Activated CD8-positive, alpha-beta T cell treated with anti-CD3 and anti-CD28 coated beads, Interleukin-2, amount 10 ng/mL, durations not matched to agents 7 days and 5 days (primary cell): ENCODE measurements around the gene CCDC28A. TPM values are rescaled to one million over a fixed set of nuclear protein-coding genes. Genes with fewer than 3 reads are reported as not detected.

Source experiments
- ATAC-seq: fragments of 150-1000 bp; cut with Tn5 transposase; one replicate; pipeline ENCODE4 v1.10.0; 2021; ENCODE audit warnings: moderate library complexity
- CTCF ChIA-PET: fragments of 350-600 bp; sonication (Branson Sonifier 250); formaldehyde crosslinking; loops from one replicate; lab custom pipeline; 2021; ENCODE audit warnings: antibody characterized with exemption; lab: Charles Lee
- POLR2A ChIA-PET: fragments of 350-600 bp; sonication (Branson Sonifier 250); formaldehyde crosslinking; loops from one replicate; lab custom pipeline; 2021; ENCODE audit warnings: antibody characterized with exemption; lab: Charles Lee
- DNase-seq: peaks from one replicate; pipeline ENCODE4 v3.0.0-alpha.2; 2020
- H3K27ac Mint-ChIP-seq: one replicate; pipeline ENCODE4 v1.8.0; 2021; ENCODE audit warnings: mild to moderate bottlenecking, mixed read lengths
- H3K27me3 Mint-ChIP-seq: one replicate; pipeline ENCODE4 v1.8.0; 2021; ENCODE audit warnings: low read depth, mixed read lengths
- H3K36me3 Mint-ChIP-seq: one replicate; pipeline ENCODE4 v1.8.0; 2021; ENCODE audit warnings: low read depth, mixed read lengths
- H3K4me1 Mint-ChIP-seq: one replicate; pipeline ENCODE4 v1.8.0; 2021; ENCODE audit warnings: low read depth, mixed read lengths
- H3K4me3 Mint-ChIP-seq: one replicate; pipeline ENCODE4 v1.8.0; 2021; ENCODE audit warnings: mild to moderate bottlenecking, mixed read lengths
- H3K9me3 Mint-ChIP-seq: one replicate; pipeline ENCODE4 v1.8.0; 2022; ENCODE audit warnings: mixed read lengths; ENCODE audit not compliant: insufficient read depth
- total RNA-seq, 2 experiments: library from RNA; stranded (reverse); gene quantifications; one replicate each; pipeline ENCODE4 v1.2.3, GENCODE V29; 2021

Gene CCDC28A
- total RNA-seq, 2 experiments from 2014 or later, result 17.4 to 19.2 TPM

DNA sequence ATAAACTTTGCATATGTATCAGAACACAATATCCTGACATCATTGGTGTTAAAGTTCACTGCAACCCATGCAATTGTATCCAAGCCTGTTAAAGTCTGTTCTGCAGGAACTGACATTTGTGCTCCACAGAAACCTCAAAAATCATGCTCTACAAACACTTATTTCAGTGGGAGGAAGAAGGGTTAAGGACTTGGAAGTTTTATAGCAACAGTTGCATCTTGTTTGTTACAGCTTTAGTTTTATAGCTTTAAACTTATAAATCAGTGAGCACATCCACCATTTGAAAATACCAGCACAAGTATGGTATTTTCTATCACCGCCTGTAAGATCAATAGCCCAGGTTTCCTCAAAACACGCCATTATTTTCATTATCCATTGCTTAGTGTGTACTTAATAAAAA lies 23.2 kb downstream of the CCDC28A start:
- Mint-ChIP-seq H3K27me3 (peaks cover 16% of the 10 kb centered on the region), H3K9me3 (no peaks in the 10 kb centered on the region), H3K27ac (no peak overlapping the region), H3K36me3 (peaks cover under 1% of the 10 kb centered on the region), H3K4me3 (no peak overlapping the region), H3K4me1 (no peaks in the 10 kb centered on the region)
- POLR2A ChIA-PET, result no interaction called here
- ATAC-seq, result no peak
- CTCF ChIA-PET, result interaction anchor here (2.2 kb wide), 1 partner anchor 19 kb away, joined by 7 read pairs; no protein-coding TSS in a partner anchor
- no peak for DNase-seq

DNA sequence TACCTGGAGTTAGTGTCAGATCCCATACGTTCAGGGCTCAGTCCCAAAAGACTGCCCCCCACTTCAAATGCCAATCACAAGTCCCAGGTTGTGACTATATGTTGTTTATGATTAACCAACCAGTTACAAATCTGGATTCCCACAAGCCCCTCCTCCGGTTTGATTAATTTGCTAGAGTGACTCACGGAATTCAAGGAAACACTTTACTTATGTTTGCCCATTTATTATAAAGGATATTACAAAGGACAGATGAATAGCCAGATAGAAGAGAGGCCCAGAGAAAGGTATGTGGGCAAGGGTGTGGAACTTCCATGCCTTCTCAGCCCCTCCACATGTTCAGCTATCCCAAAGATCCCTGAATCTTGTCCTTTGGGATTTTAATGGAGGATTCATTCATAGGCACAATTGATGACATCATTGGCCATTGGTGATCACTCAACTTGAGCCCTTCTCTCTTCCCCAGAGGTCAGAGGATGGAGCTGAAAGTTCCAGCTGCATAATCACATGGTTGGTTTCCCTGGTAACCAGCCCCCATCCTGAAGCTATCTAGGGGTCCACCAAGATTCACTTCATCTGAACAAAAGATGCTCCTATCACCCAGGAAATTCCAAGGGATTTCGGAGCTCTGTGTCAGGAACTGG lies 24.4 kb downstream of the CCDC28A start:
- H3K9me3 Mint-ChIP-seq, result no peaks in the 10 kb centered on the region
- H3K4me1 Mint-ChIP-seq, result no peaks in the 10 kb centered on the region
- no peak overlapping the region for H3K27ac Mint-ChIP-seq
- ChIA-PET CTCF (no interaction called here), POLR2A (no interaction called here)
- H3K4me3 Mint-ChIP-seq, result no peak overlapping the region
- DNase-seq (no peak), ATAC-seq (no peak)
- no peaks in the 10 kb centered on the region for H3K36me3 Mint-ChIP-seq
- H3K27me3 Mint-ChIP-seq, result peaks cover 16% of the 10 kb centered on the region

DNA sequence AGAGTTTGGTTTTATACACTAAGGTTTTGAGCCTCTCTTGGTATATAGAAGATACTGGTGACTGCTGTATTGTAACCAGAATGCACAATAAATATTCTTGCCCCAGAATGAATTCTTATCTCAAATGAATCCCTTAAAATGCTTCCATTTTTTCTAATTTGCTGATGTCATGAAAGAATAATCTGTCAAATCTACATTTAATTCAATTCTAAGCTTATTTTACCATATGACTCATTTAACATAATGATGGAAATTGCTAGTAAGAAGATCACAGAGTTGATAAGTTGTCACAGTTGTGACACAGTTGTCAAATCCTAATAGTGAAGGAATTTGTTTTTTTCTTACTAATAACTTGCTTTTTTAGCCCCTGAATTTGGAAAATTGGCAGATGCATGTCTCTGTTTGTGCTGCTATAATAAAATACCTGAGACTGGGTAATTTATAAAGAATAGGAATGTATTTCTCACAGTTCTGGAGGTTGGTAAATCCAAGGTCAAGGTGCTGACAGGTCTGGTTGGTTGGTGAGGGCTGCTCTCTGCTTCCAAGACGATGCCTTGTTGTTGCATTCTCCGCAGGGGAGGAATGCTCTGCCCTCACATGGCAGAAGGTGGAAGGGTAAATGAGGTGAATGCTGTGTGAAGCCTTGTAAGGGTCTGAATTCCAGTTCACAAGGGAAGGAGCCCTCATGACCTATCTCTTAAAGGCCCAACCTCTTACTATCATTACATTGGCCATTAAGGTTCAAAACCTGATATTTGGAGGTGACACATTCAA lies 27.0 kb downstream of the CCDC28A start:
- Mint-ChIP-seq H3K27me3 (peaks cover 17% of the 10 kb centered on the region), H3K36me3 (no peaks in the 10 kb centered on the region), H3K9me3 (no peaks in the 10 kb centered on the region), H3K4me1 (no peaks in the 10 kb centered on the region), H3K27ac (no peak overlapping the region), H3K4me3 (no peak overlapping the region)
- ChIA-PET CTCF (interaction anchor here (0.9 to 1.3 kb wide), 2 partner anchors 15 to 564 kb away, joined by 3 read pairs; no protein-coding TSS in a partner anchor), POLR2A (no interaction called here)
- no peak for ATAC-seq
- no peak for DNase-seq

DNA sequence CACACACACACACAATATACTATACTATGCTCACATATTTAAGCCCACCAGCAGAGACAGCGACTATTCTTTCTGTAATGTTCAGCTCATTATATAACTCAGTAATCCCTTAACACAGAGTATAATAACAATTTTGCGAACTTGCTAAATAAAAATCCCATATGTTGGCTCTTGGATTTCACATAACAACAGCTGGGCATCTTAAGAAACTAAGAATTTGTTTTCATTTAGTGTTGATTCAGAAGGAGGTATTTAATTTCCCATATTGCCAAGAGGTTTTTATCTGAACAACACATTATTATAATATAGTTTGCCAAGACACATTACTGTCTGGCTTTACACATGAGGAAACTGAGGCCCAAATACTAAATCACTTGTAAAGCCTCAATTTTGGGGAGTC lies 29.8 kb downstream of the CCDC28A start:
- Mint-ChIP-seq H3K4me1 (no peaks in the 10 kb centered on the region), H3K4me3 (no peak overlapping the region), H3K27me3 (peaks cover 6% of the 10 kb centered on the region), H3K9me3 (no peaks in the 10 kb centered on the region), H3K36me3 (no peaks in the 10 kb centered on the region), H3K27ac (no peak overlapping the region)
- CTCF ChIA-PET, result interaction anchor here (1.3 kb wide), 1 partner anchor 13 kb away, joined by 4 read pairs; no protein-coding TSS in a partner anchor
- POLR2A ChIA-PET, result no interaction called here
- DNase-seq (no peak), ATAC-seq (no peak)

DNA sequence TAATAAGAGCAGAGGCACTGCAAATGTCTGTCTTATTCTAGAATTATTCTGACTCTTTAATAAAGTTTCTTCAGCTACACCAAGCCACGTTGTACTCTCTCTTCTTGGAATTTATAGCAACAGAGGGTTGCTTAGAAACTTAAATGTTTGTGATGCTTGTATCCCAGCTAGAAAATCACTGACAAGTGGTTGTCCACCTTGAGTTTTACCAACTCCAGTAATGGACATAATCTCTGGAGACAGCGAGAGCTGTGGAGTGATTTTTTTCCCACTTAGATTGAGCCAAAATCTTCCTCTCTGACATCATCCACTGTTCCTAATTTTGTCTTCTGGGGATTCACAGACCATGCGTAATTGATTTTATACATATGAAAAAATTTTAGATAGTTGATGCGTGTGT lies 30.3 kb downstream of the CCDC28A start:
- H3K9me3 Mint-ChIP-seq, result no peaks in the 10 kb centered on the region
- ATAC-seq (no peak), DNase-seq (no peak)
- no peak overlapping the region for H3K27ac Mint-ChIP-seq
- ChIA-PET CTCF (interaction anchor here (1.3 kb wide), 1 partner anchor 12 kb away, joined by 4 read pairs; no protein-coding TSS in a partner anchor), POLR2A (no interaction called here)
- H3K36me3 Mint-ChIP-seq, result no peaks in the 10 kb centered on the region
- no peak overlapping the region for H3K4me3 Mint-ChIP-seq
- peaks cover 6% of the 10 kb centered on the region for H3K27me3 Mint-ChIP-seq
- no peaks in the 10 kb centered on the region for H3K4me1 Mint-ChIP-seq

DNA sequence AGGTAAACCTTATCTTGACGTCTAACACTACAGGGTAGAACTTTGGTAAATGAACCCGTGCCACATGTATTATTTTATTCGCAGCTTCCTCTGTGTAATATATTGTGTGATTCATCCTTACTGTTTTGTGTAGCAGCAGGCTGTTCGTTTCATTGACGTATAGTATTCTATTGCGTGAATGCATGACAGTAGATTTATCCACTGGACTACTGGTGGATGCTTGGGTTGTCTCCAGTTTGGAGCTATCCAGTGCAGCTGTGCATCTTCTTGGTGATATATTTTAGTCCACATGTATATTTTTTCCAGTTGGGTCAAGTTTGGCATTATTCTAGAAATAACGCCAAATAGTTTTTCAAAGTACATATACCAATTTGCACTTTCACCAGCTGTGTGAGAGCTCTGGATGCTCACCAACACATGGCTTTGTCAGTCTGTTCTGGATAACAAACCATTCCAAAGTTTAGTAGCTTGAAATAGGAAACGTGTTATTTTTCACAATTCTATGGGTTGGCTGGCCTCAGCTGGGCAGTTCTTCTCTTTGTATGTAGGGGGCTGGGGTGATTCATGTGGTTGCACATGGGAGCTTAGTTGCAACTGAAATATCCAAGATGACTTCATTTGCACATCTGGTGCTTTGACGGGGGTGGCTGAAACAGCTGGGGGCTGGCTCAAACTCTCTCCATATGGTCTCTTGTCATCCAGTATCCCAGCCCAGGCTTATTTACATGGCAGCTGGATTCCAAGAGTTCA lies 31.6 kb downstream of the CCDC28A start:
- H3K4me3 Mint-ChIP-seq, result no peak overlapping the region
- no peaks in the 10 kb centered on the region for H3K36me3 Mint-ChIP-seq
- ATAC-seq, result no peak
- H3K4me1 Mint-ChIP-seq, result no peaks in the 10 kb centered on the region
- H3K9me3 Mint-ChIP-seq, result no peaks in the 10 kb centered on the region
- DNase-seq, result no peak
- no peak overlapping the region for H3K27ac Mint-ChIP-seq
- peaks cover 6% of the 10 kb centered on the region for H3K27me3 Mint-ChIP-seq
- CTCF ChIA-PET, result interaction anchor here (0.8 to 1.1 kb wide), 2 partner anchors 11 to 416 kb away, joined by 3 to 5 read pairs; no protein-coding TSS in a partner anchor
- POLR2A ChIA-PET, result no interaction called here

DNA sequence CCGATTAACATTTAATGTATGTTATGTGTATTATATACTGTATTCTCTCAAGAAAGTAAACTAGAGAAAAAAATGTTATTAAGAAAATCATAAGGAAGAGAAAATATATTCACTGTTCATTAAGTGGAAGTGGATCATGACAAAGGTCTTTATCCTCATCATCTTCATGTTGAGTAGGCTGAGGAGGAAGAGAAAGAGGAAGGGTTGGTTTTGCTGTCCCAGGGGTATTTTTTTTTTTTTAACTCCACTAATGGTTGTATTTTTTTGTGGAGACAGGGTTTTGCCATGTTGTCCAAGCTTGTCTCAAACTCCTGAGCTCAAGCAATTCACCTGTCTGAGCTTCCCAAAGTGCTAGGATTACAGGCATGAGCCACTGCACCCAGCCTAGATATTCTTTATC lies 33.3 kb downstream of the CCDC28A start:
- Mint-ChIP-seq H3K27ac (no peak overlapping the region), H3K9me3 (no peaks in the 10 kb centered on the region), H3K36me3 (no peaks in the 10 kb centered on the region), H3K4me3 (no peak overlapping the region), H3K4me1 (peaks cover 3% of the 10 kb centered on the region), H3K27me3 (peaks cover 6% of the 10 kb centered on the region)
- DNase-seq (no peak), ATAC-seq (no peak)
- POLR2A ChIA-PET, result no interaction called here
- CTCF ChIA-PET, result no interaction called here

DNA sequence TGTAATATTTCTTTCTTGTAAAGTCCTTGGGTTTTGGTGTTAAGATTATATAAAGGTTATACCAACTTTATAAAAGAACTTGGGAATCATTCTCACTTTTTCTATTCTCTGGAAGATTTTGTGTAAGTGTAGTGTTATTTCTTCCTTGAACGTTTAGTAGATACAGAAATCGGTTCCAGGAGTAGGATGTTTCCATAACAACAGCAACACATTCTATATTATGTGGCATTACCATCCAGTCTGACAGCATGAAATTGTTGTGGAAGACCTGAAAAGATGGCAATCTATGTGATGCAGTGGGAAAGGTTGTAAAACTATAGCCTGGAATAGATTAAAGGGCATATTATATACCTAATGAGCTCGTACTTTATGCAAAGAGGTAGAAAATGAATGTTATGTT lies 36.1 kb downstream of the CCDC28A start:
- Mint-ChIP-seq H3K9me3 (no peaks in the 10 kb centered on the region), H3K27me3 (peaks cover 6% of the 10 kb centered on the region), H3K36me3 (no peaks in the 10 kb centered on the region), H3K4me1 (peaks cover 3% of the 10 kb centered on the region), H3K4me3 (no peak overlapping the region), H3K27ac (no peak overlapping the region)
- CTCF ChIA-PET, result no interaction called here
- ATAC-seq (no peak), DNase-seq (no peak)
- POLR2A ChIA-PET, result no interaction called here

DNA sequence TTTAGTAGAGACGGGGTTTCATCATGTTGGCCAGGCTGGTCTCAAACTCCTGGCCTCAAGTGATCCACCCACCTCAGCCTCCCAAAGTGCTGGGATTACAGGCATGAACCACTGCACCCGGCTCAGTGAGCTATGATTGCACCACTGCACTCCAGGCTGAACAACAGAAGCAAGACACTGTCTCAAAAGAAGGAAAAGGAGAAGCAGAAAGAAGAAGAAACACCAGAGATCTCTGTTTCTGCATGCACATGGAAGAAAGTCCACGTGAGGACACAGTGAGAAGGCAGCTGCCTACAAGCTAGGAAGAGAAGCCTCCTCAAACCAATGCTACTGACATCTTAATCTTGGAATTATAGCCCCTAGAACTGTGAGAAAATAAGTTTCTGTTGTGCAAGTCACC lies 38.3 kb downstream of the CCDC28A start:
- Mint-ChIP-seq H3K9me3 (no peaks in the 10 kb centered on the region), H3K4me3 (no peak overlapping the region), H3K4me1 (peaks cover 8% of the 10 kb centered on the region), H3K27me3 (peaks cover 3% of the 10 kb centered on the region), H3K36me3 (no peaks in the 10 kb centered on the region), H3K27ac (no peak overlapping the region)
- ChIA-PET POLR2A (no interaction called here), CTCF (no interaction called here)
- ATAC-seq (no peak), DNase-seq (no peak)

DNA sequence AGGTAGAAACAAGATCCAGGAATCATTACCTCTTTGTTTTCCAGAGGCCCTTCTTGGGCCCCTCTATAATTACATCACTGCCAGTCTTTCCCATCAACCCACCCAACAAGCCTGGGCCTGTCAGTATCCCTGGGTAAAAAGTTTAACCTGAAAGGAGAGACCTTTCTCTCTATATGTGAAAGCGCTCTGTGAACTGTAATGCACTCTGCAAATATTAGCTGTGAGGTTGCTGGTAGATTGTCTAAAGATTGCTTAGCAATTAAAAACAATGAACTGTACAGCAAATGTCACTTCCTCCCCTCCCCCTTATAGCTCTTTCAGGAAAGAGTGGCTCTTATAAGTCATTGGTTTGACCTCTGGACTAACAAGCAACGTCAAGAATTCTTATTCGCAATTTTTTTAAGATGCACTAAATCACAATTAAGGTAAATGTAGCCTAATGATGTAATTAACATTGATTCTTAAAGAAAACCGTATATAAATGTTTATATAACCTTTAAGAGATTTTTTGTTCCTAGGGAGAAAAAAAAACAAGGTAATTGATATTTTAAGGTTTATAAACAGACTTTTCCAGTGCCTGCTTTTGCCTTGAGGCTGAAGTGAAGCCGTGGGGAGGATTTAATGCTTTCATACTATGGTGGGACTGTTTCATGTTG lies 40.7 kb downstream of the CCDC28A start:
- H3K27me3 Mint-ChIP-seq, result no peaks in the 10 kb centered on the region
- no peak for DNase-seq
- H3K9me3 Mint-ChIP-seq, result no peaks in the 10 kb centered on the region

DNA sequence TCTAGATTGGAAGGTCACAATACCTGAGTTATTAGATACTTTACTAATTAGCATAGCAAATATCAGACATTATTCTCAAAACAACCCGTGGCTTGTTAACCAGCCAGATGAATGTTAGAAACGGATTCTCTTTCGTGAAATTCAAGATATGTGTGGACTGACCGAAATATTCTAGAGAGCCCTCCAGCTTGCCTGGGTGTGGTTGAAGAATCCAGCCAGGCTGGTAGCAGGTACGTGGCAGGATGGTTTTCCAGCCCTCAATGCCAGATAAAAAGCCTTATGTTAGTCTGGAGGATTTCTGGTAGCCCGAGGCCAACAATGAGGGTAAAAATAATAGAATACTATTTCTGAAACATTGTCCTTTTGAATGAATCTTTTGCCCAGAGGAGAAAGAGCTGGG lies 41.7 kb downstream of the CCDC28A start:
- ChIA-PET POLR2A (no interaction called here), CTCF (interaction anchor here (0.6 to 2.8 kb wide), 22 partner anchors 10 to 560 kb away, joined by 3 to 19 read pairs (median 4); partner anchors contain the start of genes CCDC28A, CITED2, ECT2L and REPS1)
- Mint-ChIP-seq H3K4me3 (no peak overlapping the region), H3K27me3 (no peaks in the 10 kb centered on the region), H3K4me1 (peaks cover 27% of the 10 kb centered on the region), H3K36me3 (no peaks in the 10 kb centered on the region), H3K9me3 (no peaks in the 10 kb centered on the region), H3K27ac (no peak overlapping the region)
- no peak for ATAC-seq
- no peak for DNase-seq

More for the DNA sequence above, 40.7 kb downstream of the CCDC28A start:
- ChIA-PET POLR2A (no interaction called here), CTCF (interaction anchor here (0.7 to 2.5 kb wide), 5 partner anchors 69 to 555 kb away, joined by 3 to 19 read pairs (median 14); partner anchors contain the start of gene REPS1)
- Mint-ChIP-seq H3K27ac (no peak overlapping the region), H3K4me1 (peaks cover 25% of the 10 kb centered on the region), H3K36me3 (no peaks in the 10 kb centered on the region), H3K4me3 (no peak overlapping the region)
- no peak for ATAC-seq
